Trophoblast cell (in vitro differentiated cells and primary cell): ENCODE results near the gene SRSF9. TPM values are rescaled to one million over a fixed set of nuclear protein-coding genes. Genes with fewer than 3 reads are reported as not detected.
"Not testable (repeated sequence)": the region's sequence is repeated elsewhere in the genome, so short reads cannot be mapped to it uniquely, and the experiment has no call there.

ENCODE experiments used
- DNase-seq, 2 donors: peaks; one replicate each; pipeline ENCODE4 v3.0.0-alpha.2; 2016
- H2AFZ ChIP-seq: 2 replicates; pipeline ENCODE4 v1.6.1; 2013; ENCODE audit warnings: low read length, moderate library complexity, mild to moderate bottlenecking; ENCODE audit not compliant: insufficient read depth, poor library complexity
- H2AK5ac ChIP-seq: 2 replicates; pipeline ENCODE4 v1.6.1; 2013; ENCODE audit warnings: mild to moderate bottlenecking, low read length
- H2BK120ac ChIP-seq: 2 replicates; pipeline ENCODE4 v1.6.1; 2013; ENCODE audit warnings: low read length, mild to moderate bottlenecking, moderate library complexity; ENCODE audit not compliant: insufficient read depth, poor library complexity
- H2BK12ac ChIP-seq: 2 replicates; pipeline ENCODE4 v1.6.1; 2013; ENCODE audit warnings: mild to moderate bottlenecking, low read length, moderate library complexity
- H2BK5ac ChIP-seq: 2 replicates; pipeline ENCODE4 v1.6.1; 2013; ENCODE audit warnings: low read length, low read depth, moderate library complexity, mild to moderate bottlenecking; ENCODE audit not compliant: poor library complexity
- H3K14ac ChIP-seq: 2 replicates; pipeline ENCODE4 v1.6.1; 2013; ENCODE audit warnings: mild to moderate bottlenecking, low read length
- H3K18ac ChIP-seq: 2 replicates; pipeline ENCODE4 v1.6.1; 2013; ENCODE audit warnings: mild to moderate bottlenecking, low read length
- H3K23ac ChIP-seq: 2 replicates; pipeline ENCODE4 v1.6.1; 2013; ENCODE audit warnings: low read length
- H3K27ac ChIP-seq: 2 replicates; pipeline ENCODE4 v1.5.1; 2013; ENCODE audit warnings: low read depth, mild to moderate bottlenecking, inconsistent platforms, low read length, moderate library complexity
- H3K27me3 ChIP-seq: 2 replicates; pipeline ENCODE4 v1.6.1; 2013; ENCODE audit warnings: inconsistent platforms, mild to moderate bottlenecking, low read length, moderate library complexity; ENCODE audit not compliant: insufficient read depth
- H3K36me3 ChIP-seq, 2 experiments: 1 replicate in 1 of 2; 2 replicates in 1 of 2; pipeline ENCODE4 v1.6.1; 2013; ENCODE audit warnings: low read length in 2 of 2, mild to moderate bottlenecking in 2 of 2, moderate library complexity in 1 of 2; ENCODE audit not compliant: insufficient read depth in 2 of 2, control insufficient read depth in 1 of 2
- H3K4ac ChIP-seq: 2 replicates; pipeline ENCODE4 v1.6.1; 2013; ENCODE audit warnings: low read depth, mild to moderate bottlenecking, low read length, moderate library complexity
- H3K4me1 ChIP-seq, 2 experiments: 1 replicate in 1 of 2; 2 replicates in 1 of 2; pipeline ENCODE4 v1.6.1; 2013; ENCODE audit warnings: low read length in 2 of 2, mild to moderate bottlenecking in 2 of 2, moderate library complexity in 1 of 2; ENCODE audit not compliant: insufficient read depth in 2 of 2, control insufficient read depth in 1 of 2
- H3K4me2 ChIP-seq: 2 replicates; pipeline ENCODE4 v1.6.1; 2013; ENCODE audit warnings: inconsistent platforms, mild to moderate bottlenecking, low read length, moderate library complexity
- H3K4me3 ChIP-seq: 2 replicates; pipeline ENCODE4 v1.5.1; 2013; ENCODE audit warnings: mild to moderate bottlenecking, low read depth, low read length, inconsistent platforms
- H3K79me1 ChIP-seq: one replicate; pipeline ENCODE4 v1.6.1; 2013; ENCODE audit warnings: low read length
- H3K79me2 ChIP-seq: 2 replicates; pipeline ENCODE4 v1.6.1; 2013; ENCODE audit warnings: low read length, mild to moderate bottlenecking; ENCODE audit not compliant: control insufficient read depth, insufficient read depth, poor library complexity
- H3K9ac ChIP-seq: 2 replicates; pipeline ENCODE4 v1.6.1; 2013; ENCODE audit warnings: mild to moderate bottlenecking, low read length
- H3K9me3 ChIP-seq: 2 replicates; pipeline ENCODE4 v1.6.1; 2013; ENCODE audit warnings: low read depth, mild to moderate bottlenecking, control low read depth, inconsistent platforms, low read length; ENCODE audit not compliant: insufficient read depth
- H4K12ac ChIP-seq: 2 replicates; pipeline ENCODE4 v1.6.1; 2013; ENCODE audit warnings: low read depth, mild to moderate bottlenecking, low read length, moderate library complexity
- H4K8ac ChIP-seq: 2 replicates; pipeline ENCODE4 v1.6.1; 2013; ENCODE audit warnings: low read depth, mild to moderate bottlenecking, low read length, moderate library complexity
- H4K91ac ChIP-seq: one replicate; pipeline ENCODE4 v1.6.1; 2013; ENCODE audit warnings: low read depth, mild to moderate bottlenecking, low read length, moderate library complexity
- WGBS: extraction: QIAGEN DNeasy Blood & Tissue Kit; methylation state at CpG from one replicate; pipeline ENCODE4 v1.1.7; 2013; ENCODE audit warnings: missing lambda C conversion rate; ENCODE audit not compliant: insufficient read length, insufficient coverage; ENCODE audit errors: extremely low coverage; 5-methylcytosine and 5-hydroxymethylcytosine counted together
- polyA plus RNA-seq: library from polyadenylated mRNA; stranded (reverse); fragments of 200-250 nt; gene quantifications from 2 replicates; pipeline ENCODE4 v1.2.3, GENCODE V29; 2013

SRSF9 gene, protein sequence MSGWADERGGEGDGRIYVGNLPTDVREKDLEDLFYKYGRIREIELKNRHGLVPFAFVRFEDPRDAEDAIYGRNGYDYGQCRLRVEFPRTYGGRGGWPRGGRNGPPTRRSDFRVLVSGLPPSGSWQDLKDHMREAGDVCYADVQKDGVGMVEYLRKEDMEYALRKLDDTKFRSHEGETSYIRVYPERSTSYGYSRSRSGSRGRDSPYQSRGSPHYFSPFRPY
- polyA plus RNA-seq: 217 and 221 TPM in 2 replicates

DNA sequence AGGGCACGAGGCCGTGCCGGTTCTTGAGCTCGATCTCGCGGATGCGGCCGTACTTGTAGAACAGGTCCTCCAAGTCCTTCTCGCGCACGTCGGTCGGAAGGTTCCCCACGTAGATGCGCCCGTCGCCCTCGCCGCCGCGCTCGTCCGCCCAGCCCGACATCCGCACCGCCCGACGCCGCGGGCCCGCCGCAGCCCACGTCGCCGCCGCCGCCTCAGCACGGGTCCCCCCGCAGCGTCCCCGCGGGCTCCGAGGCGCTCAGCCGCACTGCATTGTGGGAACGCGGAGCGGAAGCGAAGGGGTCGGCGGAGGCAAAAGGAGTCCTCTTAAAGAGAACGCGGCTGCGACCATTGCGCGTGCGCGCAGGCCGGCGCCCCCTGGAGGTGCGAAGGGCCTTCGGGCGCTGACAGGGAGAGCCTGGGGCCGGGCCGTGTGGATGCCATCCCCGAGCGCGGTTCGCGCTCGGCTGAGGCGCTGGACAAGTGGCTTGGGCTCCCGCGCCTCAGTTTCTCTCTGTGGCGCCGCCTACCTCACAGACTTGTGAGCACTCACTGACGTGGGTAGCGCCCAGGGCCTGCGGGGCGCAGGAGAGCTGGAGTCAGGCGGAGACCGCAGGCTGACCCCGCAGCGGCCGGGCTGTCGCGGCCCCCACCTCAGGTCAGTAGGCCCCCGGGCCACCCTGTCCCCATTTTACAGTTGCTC is at the start of gene SRSF9:
TSS of gene SRSF9 (minus strand) at position 299 of the 700 bp plus-strand sequence. CDS start at position 160, 139 bp downstream.
- H3K9ac ChIP-seq: peak within 1 kb of the TSS; percentile 96
- peak within 1 kb of the TSS; percentile 88 for H3K27ac ChIP-seq
- peaks cover 11 to 18% of the 10 kb centered on the region in 2 experiments for H3K36me3 ChIP-seq
- H3K18ac ChIP-seq: peak within 1 kb of the TSS; percentile 93
- H3K23ac ChIP-seq: no peak within 1 kb of the TSS
- DNase-seq: peak; percentile 96 to 99
- H3K79me2 ChIP-seq: peaks cover 20% of the 10 kb centered on the region
- H2BK12ac ChIP-seq: no peak within 1 kb of the TSS
- peak within 1 kb of the TSS; percentile 79 for H2AK5ac ChIP-seq
- H2BK120ac ChIP-seq: peak within 1 kb of the TSS; percentile 91
- H3K4me1 ChIP-seq: peaks cover 10 to 13% of the 10 kb centered on the region in 2 experiments
- H3K9me3 ChIP-seq: no peaks in the 10 kb centered on the region
- H4K91ac ChIP-seq: peak within 1 kb of the TSS; percentile 91
- H2AFZ ChIP-seq: peak within 1 kb of the TSS; percentile 81
- H3K4me3 ChIP-seq: peak within 1 kb of the TSS; percentile 99
- peaks cover 11% of the 10 kb centered on the region for H3K79me1 ChIP-seq
- H4K8ac ChIP-seq: peak within 1 kb of the TSS; percentile 89
- peak within 1 kb of the TSS; percentile 97 for H3K14ac ChIP-seq
- H3K4ac ChIP-seq: peak within 1 kb of the TSS; percentile 99
- no peaks in the 10 kb centered on the region for H3K27me3 ChIP-seq
- WGBS: no CpG with 5 or more reads among the region's 88 CpGs
- H4K12ac ChIP-seq: peak within 1 kb of the TSS; percentile 67
- H2BK5ac ChIP-seq: peak within 1 kb of the TSS; percentile 91
- H3K4me2 ChIP-seq: peak within 1 kb of the TSS; percentile 86

DNA sequence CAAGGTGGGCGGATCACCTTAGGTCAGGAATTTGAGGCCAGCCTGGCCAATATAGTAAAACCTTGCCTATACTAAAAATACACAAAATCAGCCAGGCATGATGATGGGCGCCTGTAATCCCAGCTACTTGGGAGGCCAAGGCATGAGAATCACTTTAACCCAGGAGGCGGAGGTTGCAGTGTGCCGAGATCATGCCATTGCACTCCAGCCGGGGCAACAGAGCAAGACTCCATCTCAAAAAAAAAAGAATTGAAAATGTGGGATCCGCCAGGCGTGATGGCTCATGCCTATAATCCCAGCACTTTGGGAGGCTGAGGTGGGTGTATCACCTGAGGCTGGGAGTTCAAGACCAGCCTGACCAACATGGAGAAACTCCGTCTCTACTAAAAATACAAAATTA is 49.8 kb upstream of the SRSF9 start:
- not testable (repeated sequence) for H3K9ac ChIP-seq, H2AK5ac ChIP-seq, H3K79me2 ChIP-seq, DNase-seq, H3K9me3 ChIP-seq, H4K91ac ChIP-seq, H4K8ac ChIP-seq, H3K4me1 ChIP-seq, H3K27ac ChIP-seq, H3K4ac ChIP-seq, H3K14ac ChIP-seq, H2AFZ ChIP-seq, H3K23ac ChIP-seq, H2BK5ac ChIP-seq, H3K4me2 ChIP-seq, H4K12ac ChIP-seq, H3K4me3 ChIP-seq, H2BK120ac ChIP-seq, H3K18ac ChIP-seq, H3K27me3 ChIP-seq, H3K79me1 ChIP-seq, H2BK12ac ChIP-seq
- H3K36me3 ChIP-seq: peaks cover 6 to 16% of the 10 kb centered on the region in 2 experiments
- WGBS: no CpG with 5 or more reads among the region's 8 CpGs

DNA sequence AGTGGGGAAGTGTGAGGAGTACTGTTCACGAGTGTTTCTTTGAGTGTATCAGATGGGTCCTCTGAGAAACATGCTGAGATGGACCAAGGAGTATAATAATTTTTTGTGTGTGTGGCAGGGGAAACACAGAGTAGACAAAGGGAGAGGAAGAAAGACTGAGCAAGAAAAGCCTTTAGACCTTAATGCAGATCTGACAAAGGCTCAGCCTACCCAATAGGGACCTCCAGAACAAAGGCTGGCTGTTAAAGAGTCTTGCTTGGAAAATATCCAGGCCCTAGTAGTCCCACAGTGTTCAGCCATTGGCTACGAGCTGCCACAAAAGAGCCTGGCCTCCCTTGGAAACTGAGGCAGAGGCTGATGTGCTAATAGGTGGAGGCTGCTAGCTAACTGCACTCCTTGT is 45.9 kb upstream of the SRSF9 start:
- no peak overlapping the region for H3K23ac ChIP-seq
- H3K14ac ChIP-seq: no peak overlapping the region
- H2AFZ ChIP-seq: no peak overlapping the region
- H4K8ac ChIP-seq: no peak overlapping the region
- H2AK5ac ChIP-seq: no peak overlapping the region
- H2BK12ac ChIP-seq: no peak overlapping the region
- no peak for DNase-seq
- WGBS: no CpG with 5 or more reads among the region's 2 CpGs
- no peak overlapping the region for H2BK120ac ChIP-seq
- H3K79me1 ChIP-seq: no peaks in the 10 kb centered on the region
- H3K9ac ChIP-seq: no peak overlapping the region
- no peak overlapping the region for H3K4me2 ChIP-seq
- H3K79me2 ChIP-seq: no peaks in the 10 kb centered on the region
- no peak overlapping the region for H3K4ac ChIP-seq
- H3K27ac ChIP-seq: no peak overlapping the region
- H3K9me3 ChIP-seq: no peaks in the 10 kb centered on the region
- H4K12ac ChIP-seq: no peak overlapping the region
- H3K18ac ChIP-seq: no peak overlapping the region
- no peak overlapping the region for H3K4me3 ChIP-seq
- peaks cover 3 to 23% of the 10 kb centered on the region in 2 experiments for H3K36me3 ChIP-seq
- H3K27me3 ChIP-seq: no peaks in the 10 kb centered on the region
- H2BK5ac ChIP-seq: no peak overlapping the region
- no peaks in the 10 kb centered on the region for H3K4me1 ChIP-seq
- H4K91ac ChIP-seq: no peak overlapping the region

DNA sequence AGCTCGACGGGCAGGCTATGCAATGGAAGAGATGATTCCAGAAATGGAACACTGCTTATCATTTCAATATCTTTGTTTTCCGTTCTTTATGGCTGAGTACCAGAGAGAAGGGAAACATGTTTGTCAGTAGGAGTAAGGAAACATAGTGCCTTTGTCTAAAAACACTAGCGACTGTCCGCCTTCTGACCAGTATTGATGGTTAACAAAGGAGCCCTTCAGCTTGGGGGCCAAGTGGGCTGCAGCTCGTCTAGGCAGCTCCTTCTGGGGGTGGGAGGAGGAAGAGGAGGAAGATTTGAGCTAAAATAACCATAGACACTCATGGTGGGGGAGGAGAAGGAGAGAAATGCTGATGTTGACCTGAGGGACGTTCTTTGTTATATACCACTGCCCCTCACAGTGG is 44.5 kb upstream of the SRSF9 start:
- Histone ChIP-seq H3K23ac (no peak overlapping the region), H3K4ac (no peak overlapping the region), H2AK5ac (no peak overlapping the region), H4K91ac (no peak overlapping the region), H3K79me1 (no peaks in the 10 kb centered on the region), H3K14ac (no peak overlapping the region), H2BK12ac (no peak overlapping the region), H2BK5ac (no peak overlapping the region), H3K18ac (no peak overlapping the region), H3K9ac (no peak overlapping the region), H3K27me3 (no peaks in the 10 kb centered on the region), H3K27ac (no peak overlapping the region), H3K4me1 (no peaks in the 10 kb centered on the region), H2AFZ (no peak overlapping the region), H3K4me2 (no peak overlapping the region), H4K8ac (no peak overlapping the region), H2BK120ac (no peak overlapping the region), H3K79me2 (no peaks in the 10 kb centered on the region), H3K4me3 (no peak overlapping the region), H3K36me3 (peaks cover 0 to 32% of the 10 kb centered on the region in 2 experiments), H3K9me3 (no peaks in the 10 kb centered on the region), H4K12ac (no peak overlapping the region)
- no CpG with 5 or more reads among the region's 7 CpGs for WGBS
- no peak for DNase-seq
